GM23338 (cell line): Measurements from ENCODE around the gene NTM. TPM values are rescaled to one million over a fixed set of nuclear protein-coding genes. Genes with fewer than 3 reads are reported as not detected.

Experiments
- ATAC-seq: fragments of 200-7000 bp; cut with Tn5 transposase; 3 replicates; pipeline ENCODE4 v1.9.1; 2020
- DNase-seq: peaks from one replicate; pipeline ENCODE4 v3.0.0-alpha.2; 2015; ENCODE audit warnings: low spot score
- H2AFZ ChIP-seq: fragments of 200-600 bp; sonication (generic); 2 replicates; pipeline ENCODE4 v1.8.0; 2016; ENCODE audit warnings: antibody characterized with exemption, mild to moderate bottlenecking, moderate library complexity
- H3F3A ChIP-seq: fragments of 200-600 bp; sonication (generic); replicated peaks from 2 replicates; pipeline ENCODE4 v1.8.0; 2017; ENCODE audit warnings: antibody characterized with exemption, mixed run types, low read depth
- H3K27ac ChIP-seq: fragments of 200-600 bp; sonication (generic); 2 replicates; pipeline ENCODE4 v1.6.1; 2016; ENCODE audit warnings: low read depth
- H3K27me3 ChIP-seq: fragments of 200-600 bp; sonication (generic); 2 replicates; pipeline ENCODE4 v1.8.0; 2016; ENCODE audit warnings: mild to moderate bottlenecking, mixed run types, moderate library complexity; ENCODE audit not compliant: insufficient read depth
- H3K36me3 ChIP-seq: fragments of 200-600 bp; sonication (generic); 2 replicates; pipeline ENCODE4 v1.8.0; 2016; ENCODE audit warnings: mild to moderate bottlenecking; ENCODE audit not compliant: insufficient read depth
- H3K4me1 ChIP-seq: fragments of 200-600 bp; sonication (generic); 2 replicates; pipeline ENCODE4 v1.8.0; 2016; ENCODE audit warnings: mild to moderate bottlenecking, moderate library complexity; ENCODE audit not compliant: insufficient read depth
- H3K4me2 ChIP-seq: fragments of 200-600 bp; sonication (generic); 2 replicates; pipeline ENCODE4 v1.7.1; 2017; ENCODE audit warnings: mixed run types
- H3K4me3 ChIP-seq: fragments of 200-600 bp; sonication (generic); 2 replicates; pipeline ENCODE4 v1.6.1; 2016; ENCODE audit warnings: mixed run types
- H3K79me2 ChIP-seq: fragments of 200-600 bp; sonication (generic); replicated peaks from 2 replicates; pipeline ENCODE4 v1.8.0; 2017; ENCODE audit warnings: mild to moderate bottlenecking; ENCODE audit not compliant: insufficient read depth
- H3K9me2 ChIP-seq: fragments of 200-600 bp; sonication (generic); 2 replicates; pipeline ENCODE4 v1.8.0; 2017; ENCODE audit not compliant: insufficient read depth
- H4K20me1 ChIP-seq: fragments of 200-600 bp; sonication (generic); replicated peaks from 2 replicates; pipeline ENCODE4 v1.8.0; 2017; ENCODE audit warnings: mild to moderate bottlenecking; ENCODE audit not compliant: insufficient read depth
- H3K27ac Mint-ChIP-seq: 2 replicates; pipeline ENCODE4 v1.8.0; 2020; ENCODE audit warnings: inconsistent platforms, mild to moderate bottlenecking, moderate library complexity, mixed read lengths
- H3K27me3 Mint-ChIP-seq: 3 replicates; pipeline ENCODE4 v1.8.0; 2022; ENCODE audit warnings: low read depth, mild to moderate bottlenecking, moderate library complexity, mixed read lengths, inconsistent platforms; ENCODE audit not compliant: insufficient read depth, poor library complexity
- H3K36me3 Mint-ChIP-seq: 3 replicates; pipeline ENCODE4 v1.8.0; 2021; ENCODE audit warnings: low read depth, mild to moderate bottlenecking, inconsistent platforms, moderate library complexity, mixed read lengths
- H3K4me1 Mint-ChIP-seq: 3 replicates; pipeline ENCODE4 v1.8.0; 2020; ENCODE audit warnings: mild to moderate bottlenecking, inconsistent platforms, mixed read lengths
- H3K4me3 Mint-ChIP-seq: 3 replicates; pipeline ENCODE4 v1.8.0; 2021; ENCODE audit warnings: moderate library complexity, mild to moderate bottlenecking, inconsistent platforms, mixed read lengths
- H3K9me3 Mint-ChIP-seq: 3 replicates; pipeline ENCODE4 v1.8.0; 2020; ENCODE audit warnings: moderate library complexity, mild to moderate bottlenecking, inconsistent platforms, mixed read lengths
- CREB1 ChIP-seq: fragments of 250-450 bp; sonication (Bioruptor Pico); IDR thresholded peaks from 2 replicates; pipeline ENCODE4 v1.5.0; 2020; ENCODE audit warnings: low read depth, mild to moderate bottlenecking, moderate library complexity
- CTCF ChIP-seq, 2 experiments: fragments of 200-600 bp in 1 of 2; sonication (generic) in 1 of 2; conservative IDR thresholded peaks; 2 replicates each; pipeline versions ENCODE4 v1.5.1 to v1.6.1; 2016 to 2017; ENCODE audit warnings: antibody characterized with exemption in 2 of 2, low read depth in 2 of 2, mild to moderate bottlenecking in 2 of 2, moderate library complexity in 1 of 2
- ETS1 ChIP-seq: IDR thresholded peaks from 2 replicates; pipeline ENCODE4 v1.6.1; 2016; ENCODE audit warnings: antibody characterized with exemption
- EZH2 ChIP-seq: fragments of 200-600 bp; sonication (generic); IDR thresholded peaks from one replicate; pipeline ENCODE4 v1.8.0; 2017; ENCODE audit warnings: antibody characterized with exemption, mild to moderate bottlenecking, low read depth; ENCODE audit not compliant: unreplicated experiment
- EZH2phosphoT487 ChIP-seq: fragments of 200-600 bp; sonication (generic); IDR thresholded peaks from one replicate; pipeline ENCODE4 v1.8.1; 2018; ENCODE audit warnings: antibody characterized with exemption; ENCODE audit not compliant: unreplicated experiment
- JUNB ChIP-seq: IDR thresholded peaks from one replicate; pipeline ENCODE4 v1.6.1; 2016; ENCODE audit warnings: antibody characterized with exemption; ENCODE audit not compliant: unreplicated experiment
- NANOG ChIP-seq: IDR thresholded peaks from 2 replicates; pipeline ENCODE4 v1.6.1; 2016; ENCODE audit warnings: antibody characterized with exemption, borderline replicate concordance
- POLR2AphosphoS5 ChIP-seq: IDR thresholded peaks from 2 replicates; pipeline ENCODE4 v1.6.1; 2016; ENCODE audit warnings: antibody characterized with exemption, low read depth
- REST ChIP-seq: IDR thresholded peaks from one replicate; pipeline ENCODE4 v1.6.1; 2018; ENCODE audit warnings: antibody characterized with exemption; ENCODE audit not compliant: unreplicated experiment
- STAT1 ChIP-seq: IDR thresholded peaks from one replicate; pipeline ENCODE4 v1.6.1; 2016; ENCODE audit warnings: antibody characterized with exemption; ENCODE audit not compliant: unreplicated experiment
- ZNF114 ChIP-seq: fragments of 250-450 bp; sonication (Bioruptor Pico); IDR thresholded peaks from 2 replicates; pipeline ENCODE4 v1.5.0; 2020; ENCODE audit warnings: mild to moderate bottlenecking, moderate library complexity
- ZNF331 ChIP-seq: fragments of 250-450 bp; sonication (Bioruptor Pico); IDR thresholded peaks from 2 replicates; pipeline ENCODE4 v1.5.0; 2020; ENCODE audit warnings: low read depth, mild to moderate bottlenecking, moderate library complexity
- ZNF462 ChIP-seq: fragments of 250-450 bp; sonication (Bioruptor Pico); IDR thresholded peaks from 2 replicates; pipeline ENCODE4 v1.5.0; 2020; ENCODE audit warnings: mild to moderate bottlenecking, moderate library complexity
- polyA plus RNA-seq: library from polyadenylated mRNA; unstranded; fragments of >200 nt; fragmentation: Nextera tagmentation; extraction: Ambion mirVana; gene quantifications from 2 replicates; pipeline ENCODE4 v1.2.1, GENCODE V29; 2016
- total RNA-seq: library from RNA; depleted of rRNA; stranded (reverse); fragments of >200 nt; shearing (Covaris generic); gene quantifications from 2 replicates; pipeline ENCODE4 v1.2.3, GENCODE V29; 2014

NTM gene
- total and polyA plus RNA-seq, 2 experiments from 2014 or later, result 10.6 to 14.6 TPM

GRCh38 chr11:131678658-131679340 is 308.4 kb downstream of the NTM start:
- peaks cover 29% of the 10 kb centered on the region for H3K4me1 Mint-ChIP-seq
- peaks cover 12% of the 10 kb centered on the region for H3K4me1 ChIP-seq
- no peak for TF ChIP-seq CTCF (conservative IDR thresholded peaks at IDR 0.05; ENCODE audit: low read depth in 2 of 2)
- no peak for TF ChIP-seq JUNB
- no peak for TF ChIP-seq NANOG
- no peak for TF ChIP-seq ZNF114
- TF ChIP-seq ETS1, result no peak
- no peak for TF ChIP-seq POLR2AphosphoS5
- no peak for TF ChIP-seq EZH2
- TF ChIP-seq EZH2phosphoT487, result no peak
- TF ChIP-seq ZNF331 (CRISPR knock-in tag), result no peak
- TF ChIP-seq CREB1 (CRISPR knock-in tag), result no peak
- TF ChIP-seq STAT1, result no peak
- no peak for TF ChIP-seq ZNF462
- TF ChIP-seq REST, result no peak
- H3K4me3 ChIP-seq, result no peak overlapping the region
- no peak overlapping the region for H3K4me3 Mint-ChIP-seq
- ATAC-seq (no peak), DNase-seq (no peak)
- H3F3A ChIP-seq, result no peaks in the 10 kb centered on the region
- no peaks in the 10 kb centered on the region for H3K9me2 ChIP-seq
- H4K20me1 ChIP-seq, result no peaks in the 10 kb centered on the region
- no peak overlapping the region for H3K27ac Mint-ChIP-seq
- H3K27ac ChIP-seq, result no peak overlapping the region
- no peaks in the 10 kb centered on the region for H3K36me3 Mint-ChIP-seq
- peaks cover 4% of the 10 kb centered on the region for H3K27me3 Mint-ChIP-seq
- no peaks in the 10 kb centered on the region for H3K79me2 ChIP-seq
- no peaks in the 10 kb centered on the region for H3K9me3 Mint-ChIP-seq
- H3K36me3 ChIP-seq, result no peaks in the 10 kb centered on the region
- H3K4me2 ChIP-seq, result no peak overlapping the region
- H3K27me3 ChIP-seq, result no peaks in the 10 kb centered on the region
- H2AFZ ChIP-seq, result no peak overlapping the region
